ENCODE measurements around the gene VIL1. TPM values are rescaled to one million over a fixed set of nuclear protein-coding genes. Genes with fewer than 3 reads are reported as not detected.
A peak's percentile ranks its signal among the peaks of the same experiment; 100 is the strongest.

Gene VIL1
- total and polyA plus RNA-seq, 2 of the 4 experiments (the other 2 are of a cell fraction): not detected

- Histone ChIP-seq H2BK15ac (ENCODE audit: low read depth, low read length) (no peak overlapping the region), H3K79me1 (ENCODE audit: low read depth in 1 of 2, low read length in 2 of 2) (peaks cover 0 to 2% of the 10 kb centered on the region in 2 experiments; a peak in 2 of 4 replicates), H3K23ac (ENCODE audit: low read depth, low read length) (no peak overlapping the region), H3K4ac (ENCODE audit: low read depth, low read length) (no peak overlapping the region), H2BK120ac (ENCODE audit: low read depth, low read length) (no peak overlapping the region), H3K56ac (ENCODE audit: extremely low read depth, insufficient read depth, low read length) (no peak overlapping the region), H4K5ac (ENCODE audit: low read depth, low read length) (no peak overlapping the region), H2BK5ac (ENCODE audit: low read depth, low read length, poor library complexity, severe bottlenecking) (no peak overlapping the region), H3K4me2 (ENCODE audit: low read depth, low read length) (no peak overlapping the region), H3K9me1 (ENCODE audit: insufficient read depth, low read length) (no peaks in the 10 kb centered on the region), H3K9me3 (ENCODE audit: control insufficient read depth, insufficient read depth, low read length) (no peaks in the 10 kb centered on the region), H2AFZ (replicated peaks; ENCODE audit: low read length, poor library complexity) (no peak overlapping the region), H3K36me3 (ENCODE audit: control insufficient read depth, insufficient read depth, low read length) (peaks cover 3% of the 10 kb centered on the region), H4K8ac (ENCODE audit: low read depth in 2 of 2, low read length in 2 of 2) (no peak overlapping the region), H4K20me1 (ENCODE audit: insufficient read depth, low read length) (no peaks in the 10 kb centered on the region), H3K18ac (ENCODE audit: low read depth, low read length) (no peak overlapping the region), H3K14ac (replicated peaks; ENCODE audit: low read depth, low read length) (no peak overlapping the region), H2AK9ac (replicated peaks; ENCODE audit: low read depth, low read length, poor library complexity) (no peak overlapping the region), H3K4me3 (ENCODE audit: insufficient read depth, low read depth, low read length) (no peak overlapping the region), H2AK5ac (ENCODE audit: low read depth, low read length) (no peak overlapping the region), H3K27me3 (ENCODE audit: control insufficient read depth, insufficient read depth, low read length) (no peaks in the 10 kb centered on the region), H3K27ac (ENCODE audit: insufficient read depth, low read length) (no peak overlapping the region), H4K91ac (ENCODE audit: insufficient read depth, low read depth, low read length) (no peak overlapping the region), H3K4me1 (ENCODE audit: control insufficient read depth, insufficient read depth, low read length) (peaks cover 3% of the 10 kb centered on the region; the same call in 1 of the 2 replicates), H3K9ac (ENCODE audit: low read depth, low read length) (no peak overlapping the region), H2BK20ac (ENCODE audit: low read depth, low read length) (no peak overlapping the region)
- dilution Hi-C loops (cut with HindIII; ENCODE audit: low sequenced_read_pairs, unreplicated experiment) (no loop called here), intact Hi-C loops (cut with micrococcal nuclease) (loop anchor here (10.0 kb wide), 1 partner anchor 170 kb away; no protein-coding TSS in a partner anchor), in situ Hi-C loops (cut with MboI; ENCODE audit: low sequenced_read_pairs) (no loop called here)
- DNase-seq (peak; percentile 33), ATAC-seq (ENCODE audit: low read depth) (no peak)
- POLR2A ChIA-PET (ENCODE audit: unreplicated experiment): no interaction called here
- CTCF ChIA-PET: interaction anchor here (1.6 kb wide), 1 partner anchor 27 kb away, joined by 5 read pairs; no protein-coding TSS in a partner anchor
- TF ChIP-seq MAZ (IDR thresholded peaks at IDR 0.05; ENCODE audit: borderline replicate concordance, low read depth, low read length) (no peak), SMC3 (IDR thresholded peaks at IDR 0.05; ENCODE audit: low read depth, low read length) (no peak), CHD1 (IDR thresholded peaks at IDR 0.05; ENCODE audit: low read depth, low read length) (no peak), CTCF (conservative IDR thresholded peaks at IDR 0.05; ENCODE audit: low read depth, low read length) (no peak), MAFK (IDR thresholded peaks at IDR 0.05; ENCODE audit: low read depth, low read length) (no peak), ELK1 (IDR thresholded peaks at IDR 0.05; ENCODE audit: borderline replicate concordance, low read depth, low read length) (no peak), CEBPB (IDR thresholded peaks at IDR 0.05; ENCODE audit: low read depth, low read length) (no peak), POLR2A (IDR thresholded peaks at IDR 0.05; ENCODE audit: low read depth, low read length) (no peak), BHLHE40 (IDR thresholded peaks at IDR 0.05; ENCODE audit: low read depth, low read length) (no peak)
- WGBS, 2 experiments (ENCODE audit: extremely low coverage in 2 of 2, insufficient read length in 1 of 2): 100% methylated on average over 1 of the region's 3 CpGs; no CpG with 5 or more reads in 1 of the 2 experiments
- no TSS peak for BruUV-seq (replicated peaks)
These were observed 55.6 kb downstream of the VIL1 start for GRCh38 chr2:218474527-218474926.
